Stimulated activated CD4-positive, alpha-beta T cell treated with anti-CD3 and anti-CD28 coated beads, Interleukin-4, amount 100 ng/mL, for 48 hours (primary cell): ENCODE data around the gene PLD4.

ENCODE experiments used
- DNase-seq, 2 donors: peaks; one replicate each; pipeline ENCODE4 v3.0.0-alpha.2; 2020; ENCODE audit warnings: low read depth in 2 of 2

The PLD4 gene

DNA sequence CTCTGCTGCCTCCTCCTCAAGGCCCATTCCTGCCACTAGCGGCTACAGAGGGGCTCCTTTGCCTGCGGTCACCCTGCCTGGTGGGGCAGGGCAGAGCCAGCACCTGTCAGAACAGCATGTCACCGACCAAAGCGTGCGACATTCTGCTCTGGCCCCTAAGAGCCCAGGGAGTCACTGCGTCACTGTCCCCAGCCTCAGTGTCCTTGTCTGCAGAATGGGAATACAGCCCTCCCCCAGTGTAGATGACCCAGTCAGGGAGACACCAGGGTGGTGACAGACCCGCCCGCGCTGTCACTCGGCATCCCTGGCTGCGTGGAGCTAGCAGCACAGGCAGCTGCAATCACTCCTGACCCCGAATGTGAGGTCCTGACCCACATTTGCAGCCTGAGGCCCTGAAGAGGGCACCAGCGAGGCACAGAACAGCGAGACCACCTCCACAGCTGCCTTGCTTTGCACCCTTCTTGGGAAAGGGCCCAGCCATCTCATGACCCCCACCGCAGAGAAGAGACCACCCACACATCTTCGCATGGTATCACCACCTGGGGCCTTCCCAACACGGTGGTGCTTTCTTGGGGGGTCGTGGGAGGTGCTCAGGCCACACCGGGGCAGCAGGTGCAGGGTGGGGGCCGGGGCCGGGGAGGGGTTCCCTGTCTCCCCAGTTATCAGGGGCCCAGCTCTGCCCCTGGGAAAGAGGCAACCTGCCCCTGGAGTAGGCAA, 51.0 kb downstream of the PLD4 start:
- DNase-seq: no peak

GRCh38 chr14:104976198-104977007, 51.7 kb downstream of the PLD4 start:
- DNase-seq: peak; percentile 77 to 94

GRCh38 chr14:104977008-104977680, 52.5 kb downstream of the PLD4 start:
- no peak for DNase-seq

- DNase-seq: peak; percentile 39 to 48
Measured at GRCh38 chr14:104977681-104978653, 53.3 kb downstream of the PLD4 start, which contains the start of gene AHNAK2. Gene AHNAK2 (minus strand): TSS chr14:104978374. CDS start chr14:104978237, 137 bp downstream.

DNA sequence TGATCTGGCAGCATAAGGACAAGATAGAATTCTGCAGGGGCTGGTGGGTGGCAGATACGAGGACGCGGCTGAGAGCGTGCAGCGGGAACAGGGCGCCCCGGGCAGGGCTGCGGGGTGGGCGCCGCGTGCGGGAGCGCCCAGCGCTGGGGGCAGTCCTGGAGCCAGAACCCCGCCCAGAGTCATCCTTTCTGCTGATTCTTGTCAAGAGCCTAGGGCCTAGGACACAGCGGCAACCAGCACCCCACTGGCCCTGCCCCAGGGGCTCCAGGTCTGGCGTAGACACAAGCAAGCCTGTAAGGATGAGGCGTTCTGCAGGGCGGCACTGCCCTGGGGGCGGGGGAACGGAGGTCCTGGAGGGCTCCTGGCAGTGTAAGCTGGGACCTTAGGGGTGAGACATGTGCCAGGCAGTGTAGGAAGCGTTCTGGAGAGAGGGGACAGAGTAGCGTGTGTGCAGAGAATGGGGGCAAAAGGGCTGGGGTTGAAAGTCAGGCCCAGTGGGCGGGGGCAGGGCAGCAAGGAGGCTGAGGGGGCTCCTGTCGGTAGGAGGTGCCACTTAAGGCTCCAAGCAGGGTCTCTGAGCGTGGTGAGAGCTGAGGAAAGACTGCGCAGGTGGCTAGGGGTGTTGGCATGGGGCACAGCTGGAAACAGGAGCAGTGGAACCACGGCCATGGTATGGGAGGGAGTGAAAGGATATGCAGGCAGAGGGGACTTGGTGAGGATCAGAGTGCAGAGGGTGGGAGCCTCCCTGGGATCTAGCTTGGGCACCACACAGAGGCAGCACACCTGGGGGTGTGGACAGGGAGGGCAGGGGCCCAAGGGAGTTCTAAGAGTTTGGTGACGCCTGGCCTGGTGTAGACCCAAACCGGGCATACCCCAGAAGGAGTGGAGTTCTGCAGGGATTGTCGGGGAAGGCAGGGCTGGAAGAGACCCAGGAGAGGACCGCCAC, 54.3 kb downstream of the PLD4 start:
- DNase-seq: no peak

- no peak for DNase-seq
Measured at GRCh38 chr14:104979758-104980610, 55.3 kb downstream of the PLD4 start.

DNA sequence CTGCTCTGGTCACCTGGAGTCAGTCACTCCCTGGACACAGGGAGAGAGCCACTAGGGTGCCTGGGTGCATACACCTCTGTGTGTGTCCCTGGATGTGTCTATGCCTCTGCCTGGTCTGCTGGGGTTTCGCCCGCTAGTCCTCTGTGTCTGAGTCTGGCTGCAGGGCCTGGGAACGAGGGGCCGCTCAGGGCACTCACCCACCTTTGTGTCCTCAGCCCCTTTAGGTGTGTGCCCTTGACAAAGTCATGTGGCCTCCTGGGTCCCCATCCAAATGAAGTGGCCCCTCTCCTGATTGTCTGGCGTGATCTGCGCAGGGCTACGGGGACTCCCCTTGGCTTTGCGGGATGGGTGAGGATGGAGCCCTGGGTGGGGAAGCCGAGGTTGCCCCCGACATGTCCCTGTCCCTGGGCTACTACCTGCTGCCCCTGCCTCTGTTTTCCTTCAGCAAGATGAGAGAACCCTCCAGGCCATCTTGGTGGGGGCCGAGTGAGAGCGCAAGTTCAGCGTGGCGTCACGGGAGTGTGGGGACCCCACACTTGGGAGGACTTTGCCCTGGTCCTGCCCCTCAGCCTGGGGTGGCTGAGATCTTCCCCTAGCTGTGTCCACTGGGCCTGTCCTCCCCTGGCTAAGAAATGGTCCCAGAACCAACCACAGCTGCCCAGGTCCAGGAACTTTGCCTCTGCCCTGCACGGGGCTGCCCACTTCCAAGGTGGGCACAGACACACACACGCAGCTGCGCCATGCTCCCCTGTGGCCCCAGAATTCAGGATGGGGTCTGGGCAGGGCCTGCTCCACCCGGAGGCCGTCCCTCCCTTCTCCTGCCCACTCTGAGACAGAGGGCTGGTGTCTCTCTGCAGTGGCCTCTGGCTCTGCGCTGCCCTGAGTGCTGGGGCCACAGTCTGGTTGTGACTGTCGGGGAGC, 56.2 kb downstream of the PLD4 start:
- no peak for DNase-seq

GRCh38 chr14:104981699-104982541, 57.2 kb downstream of the PLD4 start:
- no peak for DNase-seq

GRCh38 chr14:104982548-104983230, 58.0 kb downstream of the PLD4 start:
- DNase-seq: no peak
